CD4-positive, alpha-beta T cell treated with Interferon gamma for 1 hour (primary cell): ENCODE results near the gene ZNF511.

Experiments used
- DNase-seq: peaks from one replicate; pipeline ENCODE4 v3.0.0-alpha.2; 2020

The ZNF511 gene

GRCh38 chr10:133336577-133337369 lies 28.1 kb downstream of the ZNF511 start, which contains the start of gene CALY:
Gene CALY, minus strand, starts transcription at chr10:133336896. Its CDS starts 7,907 bp downstream, at chr10:133328989.
- peak; percentile 90 for DNase-seq

- DNase-seq = no peak
Observed at GRCh38 chr10:133337370-133337725, 28.6 kb downstream of the ZNF511 start.

DNA sequence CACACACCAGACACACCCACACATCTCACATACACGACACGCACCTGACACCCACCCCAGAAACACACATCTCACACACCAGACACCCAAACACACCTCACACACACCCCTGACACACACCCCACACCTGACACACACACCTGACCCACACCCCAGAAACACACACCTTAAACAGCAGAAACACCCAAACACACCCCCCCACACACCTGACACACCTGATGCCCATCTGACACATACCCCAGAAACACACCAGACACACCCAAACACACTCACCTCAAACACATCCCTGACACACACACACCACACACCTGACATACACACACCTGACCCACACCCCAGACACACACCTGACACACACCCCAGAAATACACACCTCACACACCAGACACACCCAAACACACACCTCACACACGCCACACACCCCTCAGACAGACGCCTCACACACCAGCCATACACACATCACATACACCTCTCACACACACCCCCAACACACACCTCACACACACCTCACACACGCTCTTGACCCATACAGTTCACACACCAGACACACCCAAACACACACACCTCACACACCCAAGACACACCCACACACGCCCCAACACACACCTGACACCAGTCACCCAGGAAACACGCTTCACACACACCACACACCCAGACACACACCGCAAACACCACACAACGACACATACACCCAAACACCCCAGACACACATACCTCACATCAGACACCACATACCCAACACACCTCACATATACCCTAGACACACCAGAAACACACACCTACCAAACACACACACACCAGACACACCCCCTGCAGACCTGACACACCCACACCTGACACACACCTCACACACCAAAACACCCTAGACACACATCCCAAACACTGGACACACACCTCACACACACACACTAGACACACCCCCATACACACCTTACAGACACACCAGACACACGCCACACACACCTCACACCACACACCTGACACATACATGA lies 29.7 kb downstream of the ZNF511 start:
- no peak for DNase-seq

DNA sequence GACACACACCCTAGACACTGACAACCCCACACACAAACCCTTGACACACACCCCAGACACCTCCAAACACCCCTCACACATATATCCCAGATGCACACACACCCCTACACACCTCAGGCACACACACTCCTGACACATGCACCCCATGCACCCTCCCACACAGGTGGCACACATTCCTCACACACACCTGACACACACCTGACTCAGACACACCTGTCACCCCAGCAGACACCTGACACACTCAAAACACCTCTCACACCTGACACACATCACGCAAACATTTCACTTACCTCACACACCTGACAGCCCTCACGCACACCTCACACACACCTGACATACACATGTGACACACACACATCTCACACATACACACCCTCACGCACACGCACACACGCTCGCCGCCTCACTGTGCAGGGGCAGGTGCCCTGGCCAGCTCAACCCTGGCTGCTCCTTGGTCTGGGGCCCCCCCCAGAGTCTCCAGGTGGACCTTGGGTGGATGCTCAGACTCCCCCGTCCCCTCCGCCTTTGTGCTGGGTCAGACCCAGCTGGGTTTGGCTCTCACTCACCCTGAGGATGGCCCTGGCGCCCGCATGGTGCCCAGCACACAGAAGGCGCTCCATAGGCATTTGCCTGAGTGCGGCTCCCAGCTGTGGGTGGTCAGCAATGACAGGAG lies 31.1 kb downstream of the ZNF511 start:
- no peak for DNase-seq

- DNase-seq = no peak
Observed at GRCh38 chr10:133341983-133342382, 33.3 kb downstream of the ZNF511 start.

DNA sequence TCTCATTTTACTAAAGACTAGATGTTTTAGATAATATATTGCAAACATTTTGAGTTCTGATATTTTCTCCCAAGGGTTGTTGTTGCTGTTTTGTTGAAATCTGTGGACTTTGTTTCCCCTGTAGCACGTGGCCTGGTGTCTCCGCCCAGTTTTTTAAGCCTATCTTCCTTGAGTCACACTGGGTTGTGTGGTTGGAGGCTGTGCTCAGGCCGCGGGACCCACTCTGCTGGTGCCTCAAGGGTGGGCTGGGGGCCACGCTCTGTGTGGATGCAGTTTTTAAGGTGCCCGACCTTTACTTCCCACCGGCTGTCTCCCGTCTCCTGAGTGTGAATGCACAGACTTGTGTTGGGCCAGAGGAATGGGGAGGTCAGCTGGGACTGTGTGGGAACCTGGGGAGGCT lies 34.2 kb downstream of the ZNF511 start:
- DNase-seq = no peak

GRCh38 chr10:133343558-133343957 lies 34.8 kb downstream of the ZNF511 start:
- no peak for DNase-seq

- no peak for DNase-seq
Observed at GRCh38 chr10:133344236-133344635, 35.5 kb downstream of the ZNF511 start.

DNA sequence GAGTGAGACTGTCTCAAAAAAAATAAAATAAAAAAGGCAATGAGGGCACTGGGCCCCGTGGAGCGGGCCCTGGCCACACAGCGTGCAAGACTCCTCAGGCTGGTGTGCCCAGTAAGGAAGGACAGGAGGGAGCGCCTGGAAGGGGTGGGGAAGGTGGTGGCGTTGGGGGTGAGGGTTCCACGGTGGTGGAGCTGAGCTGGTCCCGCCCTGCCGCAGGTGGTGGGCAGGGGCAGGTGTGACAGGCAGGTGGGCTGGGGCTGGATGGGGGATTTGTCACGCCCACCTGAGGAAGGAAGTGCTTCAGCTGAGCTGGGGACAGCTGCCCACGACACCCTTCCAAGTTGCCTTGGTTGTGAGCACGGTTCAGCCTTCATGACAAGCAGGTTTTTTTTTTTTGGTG lies 37.7 kb downstream of the ZNF511 start:
- no peak for DNase-seq

DNA sequence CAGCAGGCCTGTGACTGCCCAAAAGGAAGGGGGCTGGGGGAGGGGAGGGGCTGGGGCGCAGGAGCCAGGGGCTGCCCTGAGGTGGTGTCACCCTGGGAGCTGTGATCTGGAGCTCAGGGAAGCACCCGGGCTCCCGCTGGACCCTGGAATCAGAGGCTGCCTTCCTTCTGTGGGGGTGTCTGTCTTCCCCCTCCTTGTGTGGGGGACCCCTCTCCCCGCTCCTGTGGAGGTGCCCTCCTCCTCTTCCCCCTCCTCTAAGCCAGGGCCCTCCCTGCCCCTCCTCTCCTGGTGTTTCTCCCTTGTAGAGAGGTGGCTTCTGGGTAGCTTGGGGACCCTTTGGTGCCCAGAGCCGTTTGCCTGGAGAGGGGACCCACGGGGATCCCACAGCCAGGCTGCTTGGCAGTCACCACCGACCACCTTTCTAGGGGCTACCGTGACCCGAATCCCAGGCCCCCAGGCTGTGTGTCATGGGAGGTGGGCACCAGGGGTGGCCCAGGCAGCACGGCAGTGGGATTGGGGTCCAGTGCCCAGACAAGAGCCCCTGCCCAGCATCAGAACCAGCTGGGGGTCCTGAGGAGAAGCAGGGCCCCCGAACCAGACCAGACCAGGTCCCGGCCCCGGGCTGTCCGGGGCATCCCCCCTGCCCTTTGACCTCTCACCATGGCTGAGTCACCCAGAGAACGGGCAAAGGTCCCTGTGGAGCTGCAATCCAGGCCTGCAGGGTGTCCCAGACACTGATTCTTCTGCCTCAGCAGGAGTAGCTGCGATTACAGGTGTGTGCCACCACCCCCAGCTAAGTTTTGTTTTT lies 39.2 kb downstream of the ZNF511 start:
- no peak for DNase-seq

DNA sequence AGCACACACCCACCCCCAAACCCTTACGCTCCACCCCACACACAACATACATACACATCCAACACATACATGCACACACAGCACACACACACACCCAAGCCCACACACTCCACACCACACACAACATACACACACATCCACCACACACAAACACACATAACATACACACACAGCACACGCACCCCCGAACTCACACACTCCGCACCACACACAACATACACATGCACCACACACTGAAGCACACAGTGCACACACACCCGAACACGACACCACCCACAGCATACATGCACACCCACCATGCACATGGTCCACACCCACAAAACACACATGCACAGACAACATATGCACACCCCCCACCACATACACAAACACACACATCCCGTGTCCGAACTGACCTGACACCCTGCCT lies 40.5 kb downstream of the ZNF511 start:
- DNase-seq = no peak

- DNase-seq = no peak
Observed at GRCh38 chr10:133349577-133350011, 40.9 kb downstream of the ZNF511 start.

- DNase-seq = no peak
Observed at GRCh38 chr10:133350283-133350949, 41.7 kb downstream of the ZNF511 start.

DNA sequence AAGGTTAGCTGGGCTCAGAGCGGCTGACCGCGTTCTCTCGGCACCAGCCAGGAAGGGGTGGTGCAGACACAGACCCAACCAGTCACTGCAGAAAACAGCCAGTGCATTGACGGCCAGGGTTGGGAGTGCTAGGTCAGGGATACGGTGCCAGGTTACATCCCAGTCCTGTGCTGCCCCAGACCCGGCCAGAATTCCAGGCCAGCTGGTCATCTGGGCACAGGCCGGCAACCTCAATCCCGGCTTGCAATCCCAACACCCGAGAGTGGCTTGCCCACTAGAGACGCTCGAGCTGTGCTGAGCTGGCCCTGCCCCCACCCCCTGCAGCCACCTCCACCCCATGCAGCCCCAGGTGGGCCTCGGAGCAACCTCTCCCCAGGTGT lies 42.2 kb downstream of the ZNF511 start:
- DNase-seq = no peak

GRCh38 chr10:133351408-133352318 lies 42.9 kb downstream of the ZNF511 start:
- no peak for DNase-seq

DNA sequence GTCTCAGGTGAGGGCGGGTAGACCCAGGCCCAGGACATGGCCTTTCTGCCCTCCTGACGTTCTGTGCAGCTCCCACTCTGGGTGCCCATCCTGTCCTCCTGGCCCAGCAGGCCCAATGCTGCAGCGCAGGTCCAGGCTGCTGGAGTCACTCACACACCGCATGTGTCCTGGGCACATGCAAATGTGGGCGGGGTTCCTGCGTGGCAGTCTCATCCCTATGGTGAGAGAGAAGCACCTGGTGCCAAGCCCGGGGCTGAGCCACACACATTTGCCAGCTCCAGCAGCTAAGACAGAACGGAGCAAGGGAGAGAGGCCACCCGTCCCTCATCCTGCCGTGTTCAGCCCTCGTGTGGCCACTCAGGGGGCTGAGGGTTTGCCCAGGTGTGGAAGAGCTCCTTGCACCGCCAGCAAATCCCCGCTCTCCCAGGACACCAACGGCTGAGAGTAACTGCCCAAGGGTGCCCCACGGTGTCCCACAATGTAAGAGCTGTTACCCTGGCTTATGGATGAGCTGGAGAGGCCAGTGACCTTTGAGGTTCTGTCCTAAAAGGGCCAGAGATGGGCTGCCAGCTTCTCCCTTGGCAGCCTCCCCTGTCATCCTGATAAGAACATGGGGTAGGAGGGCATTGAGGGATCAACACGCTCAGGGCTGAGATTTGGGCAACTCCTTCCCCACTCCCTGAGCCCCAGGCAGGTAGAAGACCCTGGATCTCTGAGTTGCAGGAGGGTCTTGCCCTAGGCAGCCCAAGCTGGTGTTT lies 44.7 kb downstream of the ZNF511 start:
- DNase-seq = no peak

GRCh38 chr10:133353988-133354605 lies 45.4 kb downstream of the ZNF511 start:
- no peak for DNase-seq

- DNase-seq = no peak
Observed at GRCh38 chr10:133354672-133355240, 46.0 kb downstream of the ZNF511 start.

GRCh38 chr10:133355266-133355665 lies 46.6 kb downstream of the ZNF511 start:
- DNase-seq = no peak
